Heart left ventricle (tissue), 16 donors: ENCODE measurements around the gene NXF2B. TPM values are rescaled to one million over a fixed set of nuclear protein-coding genes. Genes with fewer than 3 reads are reported as not detected.

Source experiments
- ATAC-seq, 4 donors: fragments of 200-7000 bp; cut with Tn5 transposase; one replicate each; pipeline ENCODE4 v1.9.1; 2020 to 2022; ENCODE audit warnings: moderate library complexity in 4 of 4, mild to moderate bottlenecking in 3 of 4, moderate number of reproducible peaks in 1 of 4
- DNase-seq, 5 donors: peaks; one replicate each; pipeline ENCODE4 v3.0.0-alpha.2; 2020
- H3K27ac ChIP-seq, 12 donors: fragments of 200-600 bp; sonication (generic) in 4 of 12; one replicate each; pipeline versions ENCODE4 v1.5.0 to v1.8.0; 2016 to 2022; ENCODE audit warnings: mild to moderate bottlenecking in 2 of 12
- H3K27me3 ChIP-seq, 9 donors: fragments of 200-600 bp; sonication (generic) in 2 of 9; one replicate each; pipeline versions ENCODE4 v1.5.1 to v1.8.0; 2016 to 2022; ENCODE audit warnings: mild to moderate bottlenecking in 3 of 9
- H3K36me3 ChIP-seq, 9 donors: fragments of 200-600 bp; sonication (generic) in 2 of 9; one replicate each; pipeline versions ENCODE4 v1.5.0 to v1.8.0; 2018 to 2022; ENCODE audit warnings: mild to moderate bottlenecking in 2 of 9
- H3K4me1 ChIP-seq, 12 donors: fragments of 200-600 bp; sonication (generic) in 4 of 12; one replicate each; pipeline versions ENCODE4 v1.5.0 to v1.8.0; 2016 to 2022; ENCODE audit warnings: mild to moderate bottlenecking in 3 of 12
- H3K4me3 ChIP-seq, 12 donors: fragments of 200-600 bp; sonication (generic) in 4 of 12; one replicate each; pipeline versions ENCODE4 v1.5.0 to v1.8.0; 2017 to 2022; ENCODE audit warnings: mild to moderate bottlenecking in 9 of 12, moderate library complexity in 4 of 12
- H3K9me3 ChIP-seq, 12 donors: fragments of 200-600 bp; sonication (generic) in 4 of 12; one replicate each; pipeline versions ENCODE4 v1.5.0 to v1.8.0; 2016 to 2022; ENCODE audit warnings: mild to moderate bottlenecking in 1 of 12
- POLR2A ChIP-seq, 2 donors: fragments of 450-650 bp; IDR thresholded peaks; one replicate each; pipeline ENCODE4 v1.6.1; 2017; ENCODE audit warnings: antibody characterized with exemption in 2 of 2, mild to moderate bottlenecking in 2 of 2, moderate library complexity in 2 of 2
- WGBS, 4 donors: extraction: QIAGEN DNeasy Blood & Tissue Kit in 2 of 4; methylation state at CpG; one replicate each; pipeline versions ENCODE4 v1.1.5 to v1.1.7; 2013 to 2018; 5-methylcytosine and 5-hydroxymethylcytosine counted together
- intact Hi-C, 10 donors: fragments of 100-400 bp; cut with DNase I; formaldehyde crosslinking; loops; one replicate each; pipeline versions ENCODE4 v1.11.1 to v1.14.2; 2022
- polyA plus RNA-seq, 2 donors: library from polyadenylated mRNA; stranded (reverse); fragments of 200-250 nt; gene quantifications; one replicate each; pipeline ENCODE4 v1.2.3, GENCODE V29; 2013
- total RNA-seq, 9 donors: library from RNA; depleted of rRNA in 2 of 9; stranded (reverse); fragments of >200 nt in 2 of 9; fragmentation: NEBNext Ultra II Directional in 3 of 9; extraction: Animal tissue kit (Norgen Biotek cat#: 25700) in 3 of 9; gene quantifications; one replicate each; pipeline versions ENCODE4 v1.1.0 to v1.2.4, GENCODE V29; 2016 to 2023
- TF ChIP-seq, protein P1 (sequence below), 12 donors: fragments of 200-600 bp; sonication (generic) in 4 of 12; IDR thresholded peaks; one replicate each; pipeline versions ENCODE4 v1.5.0 to v1.8.0; 2018 to 2022; ENCODE audit warnings: antibody characterized with exemption in 12 of 12, mild to moderate bottlenecking in 5 of 12
- donor health status: ischemic (EF 13 %, LVEDD 7.1; RV severe dilation, severe dysfunction).
- donor health status: healthy with polysubstance abuse.
- donor health status: DM: no; HTN: yes; CAD: no.
- donor health status: DM: no; HTN: no; CAD: no.
- donor health status: ischemic (EF 25% LVEDD 6.9; RV normal size, moderate dysfunction).
- donor health status: ischemic (EF 25% LVEDD 5.7; RV mildly dilated, moderate dysfunction).
- donor health status: healthy.
- donor health status: DM: yes; HTN: yes; CAD: no.
- donor health status: ischemic (EF 35%, LVEDD 5.7; RV mildly dilated, moderate dysfunction).
- donor health status: nonischemic (EF 11% LVEDD 7.7; RV severe dilation, severe dysfunction).
- donor health status: DM: yes; HTN: yes; CAD: no.
- donor health status: PGD.
- donor health status: ischemic (EF 29% LVEDD 5.4; RV normal size, mild dysfunction).
- donor health status: nonischemic (EF 23%, LVEDD 6.1; RV moderate dilation, normal function).

The NXF2B gene
- total and polyA plus RNA-seq, 11 donors = not detected

DNA sequence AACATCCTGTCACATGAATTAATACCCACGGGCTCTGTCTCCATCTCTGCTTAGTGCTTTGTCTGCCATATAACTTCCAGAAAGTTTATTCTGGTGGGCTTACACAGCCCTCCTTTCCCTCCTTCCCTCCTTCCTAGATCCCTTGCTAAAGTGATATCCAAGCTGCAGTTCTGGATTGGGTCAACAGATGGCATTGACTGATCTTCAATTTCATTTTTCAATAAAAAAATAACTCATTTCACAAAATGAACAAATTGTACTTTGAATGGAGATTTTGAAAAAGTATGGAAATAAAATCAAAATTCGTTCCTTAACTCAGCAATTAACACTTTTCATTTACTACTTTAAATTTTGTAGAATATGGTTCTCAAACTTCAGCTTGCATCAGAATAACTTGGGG lies 97.9 kb downstream of the NXF2B start:
- WGBS, 4 donors = 18 to 38% (median 22%) methylated on average over 2 of the region's 2 CpGs

DNA sequence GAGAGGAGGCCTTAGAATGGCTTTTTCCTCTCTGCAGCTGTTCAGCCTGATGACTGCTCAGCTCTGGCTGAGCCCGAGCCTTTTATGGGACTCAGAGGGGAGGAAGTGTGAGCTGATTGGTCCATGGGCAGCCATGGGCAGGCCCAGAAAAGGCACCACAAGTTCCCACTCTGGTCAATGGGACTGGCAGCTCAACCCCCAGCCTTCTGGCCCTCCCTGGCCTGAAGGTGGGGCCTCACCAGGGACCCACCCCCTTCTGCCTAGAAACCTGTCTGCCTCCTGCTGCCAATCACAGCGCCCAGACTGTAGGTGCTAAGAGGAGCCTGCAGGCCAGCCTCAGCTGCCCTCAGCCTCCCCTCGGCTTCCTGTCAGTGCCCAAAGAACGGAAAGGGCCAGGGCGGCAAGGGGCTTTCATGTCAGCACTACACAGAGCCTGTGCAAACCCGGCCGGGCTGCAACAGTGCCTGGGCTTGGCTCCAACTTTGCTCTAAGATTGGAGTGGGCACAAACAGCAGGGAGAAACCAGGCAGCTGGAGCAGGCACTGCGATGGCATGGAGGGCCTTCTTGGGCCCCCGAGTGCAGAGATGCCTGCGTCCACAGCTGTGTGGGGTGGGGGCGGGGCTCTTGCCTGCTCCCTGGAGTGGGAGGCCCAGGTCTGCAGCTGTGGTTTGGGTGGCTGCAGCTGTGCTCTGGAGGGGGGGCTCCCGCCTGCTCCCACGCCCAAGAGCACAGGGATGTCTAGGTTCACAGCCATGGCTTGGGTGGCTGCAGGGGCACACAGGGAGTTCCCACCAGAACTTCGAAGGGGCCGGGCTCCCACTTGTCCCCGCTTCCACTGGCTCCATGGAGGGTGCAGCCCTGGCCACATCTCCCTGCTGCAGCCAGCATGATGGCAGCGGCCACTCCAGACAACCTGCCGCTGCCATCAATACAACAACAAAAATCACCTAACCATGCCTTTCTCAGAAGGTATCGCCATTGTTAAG lies 100.2 kb downstream of the NXF2B start:
- H3K27me3 ChIP-seq = peaks cover 0 to 11% (median 0%) of the 10 kb centered on the region in 9 donors
- H3K27ac ChIP-seq = no peak overlapping the region
- H3K4me1 ChIP-seq = no peaks in the 10 kb centered on the region
- H3K36me3 ChIP-seq = no peaks in the 10 kb centered on the region
- no peaks in the 10 kb centered on the region for H3K9me3 ChIP-seq
- peak in 2 of 5 donors; percentile 20 to 21 for DNase-seq
- 64 to 79% (median 72%) methylated on average over 12 to 19 of the region's 19 CpGs for WGBS, 4 donors
- intact Hi-C loops = no loop called here
- H3K4me3 ChIP-seq = no peak overlapping the region
- TF ChIP-seq, protein P1, sequence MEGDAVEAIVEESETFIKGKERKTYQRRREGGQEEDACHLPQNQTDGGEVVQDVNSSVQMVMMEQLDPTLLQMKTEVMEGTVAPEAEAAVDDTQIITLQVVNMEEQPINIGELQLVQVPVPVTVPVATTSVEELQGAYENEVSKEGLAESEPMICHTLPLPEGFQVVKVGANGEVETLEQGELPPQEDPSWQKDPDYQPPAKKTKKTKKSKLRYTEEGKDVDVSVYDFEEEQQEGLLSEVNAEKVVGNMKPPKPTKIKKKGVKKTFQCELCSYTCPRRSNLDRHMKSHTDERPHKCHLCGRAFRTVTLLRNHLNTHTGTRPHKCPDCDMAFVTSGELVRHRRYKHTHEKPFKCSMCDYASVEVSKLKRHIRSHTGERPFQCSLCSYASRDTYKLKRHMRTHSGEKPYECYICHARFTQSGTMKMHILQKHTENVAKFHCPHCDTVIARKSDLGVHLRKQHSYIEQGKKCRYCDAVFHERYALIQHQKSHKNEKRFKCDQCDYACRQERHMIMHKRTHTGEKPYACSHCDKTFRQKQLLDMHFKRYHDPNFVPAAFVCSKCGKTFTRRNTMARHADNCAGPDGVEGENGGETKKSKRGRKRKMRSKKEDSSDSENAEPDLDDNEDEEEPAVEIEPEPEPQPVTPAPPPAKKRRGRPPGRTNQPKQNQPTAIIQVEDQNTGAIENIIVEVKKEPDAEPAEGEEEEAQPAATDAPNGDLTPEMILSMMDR (IDR thresholded peaks at IDR 0.05) = no peak
- no peak for TF ChIP-seq POLR2A (IDR thresholded peaks at IDR 0.05)
- ATAC-seq = no peak

More for the DNA sequence above, 97.9 kb downstream of the NXF2B start:
- TF ChIP-seq, protein P1 (IDR thresholded peaks at IDR 0.05) = peak in 2 of 12 donors; percentile 12 to 20
- no peak for TF ChIP-seq POLR2A (IDR thresholded peaks at IDR 0.05)
- no peak for ATAC-seq
- no peaks in the 10 kb centered on the region for H3K36me3 ChIP-seq
- no peak for DNase-seq
- no peaks in the 10 kb centered on the region for H3K9me3 ChIP-seq
- peaks cover 0 to 16% (median 0%) of the 10 kb centered on the region in 9 donors for H3K27me3 ChIP-seq
- no peaks in the 10 kb centered on the region for H3K4me1 ChIP-seq
- no peak overlapping the region for H3K4me3 ChIP-seq
- H3K27ac ChIP-seq = no peak overlapping the region
- intact Hi-C loops = no loop called here

DNA sequence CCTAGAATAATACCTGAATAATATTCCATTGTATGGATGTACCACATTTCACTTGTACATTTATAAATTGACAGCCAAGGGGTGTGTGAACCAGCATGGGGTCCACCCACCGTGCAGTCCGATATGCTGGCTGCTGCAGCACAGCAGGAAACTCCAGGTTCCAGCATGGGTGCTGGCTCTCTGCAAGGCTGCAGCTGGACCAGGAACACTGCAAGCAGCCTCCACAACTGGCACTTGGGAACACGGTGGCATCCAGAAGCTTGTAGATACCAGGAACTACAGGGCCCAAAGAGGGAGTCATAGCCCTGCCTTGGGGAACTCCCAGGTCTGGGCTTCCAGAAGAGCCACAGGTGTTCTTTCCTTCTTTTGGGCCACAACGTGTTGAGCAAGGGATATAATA lies 101.6 kb downstream of the NXF2B start:
- 54 to 84% (median 69%) methylated on average over 4 of the region's 4 CpGs for WGBS, 4 donors
- H3K4me1 ChIP-seq = no peaks in the 10 kb centered on the region
- no peak for TF ChIP-seq POLR2A (IDR thresholded peaks at IDR 0.05)
- TF ChIP-seq, protein P1 (IDR thresholded peaks at IDR 0.05) = no peak
- no peak overlapping the region for H3K27ac ChIP-seq
- H3K27me3 ChIP-seq = peaks cover 0 to 11% (median 0%) of the 10 kb centered on the region in 9 donors
- intact Hi-C loops = no loop called here
- no peaks in the 10 kb centered on the region for H3K9me3 ChIP-seq
- H3K36me3 ChIP-seq = no peaks in the 10 kb centered on the region
- DNase-seq = no peak
- no peak overlapping the region for H3K4me3 ChIP-seq
- no peak for ATAC-seq

Other genes starting within 250 kb of the NXF2B start
- gene TCP11X1, start 224.7 kb downstream of the NXF2B start, total RNA-seq = not detected
- not detected for gene TCP11X1, start 224.7 kb downstream of the NXF2B start, polyA plus RNA-seq
- not detected for gene NXF2, start 192.8 kb downstream of the NXF2B start, total RNA-seq
- not detected for gene NXF2, start 192.8 kb downstream of the NXF2B start, polyA plus RNA-seq
- gene TCP11X2, start 31.8 kb upstream of the NXF2B start, total RNA-seq = not detected
- not detected for gene TCP11X2, start 31.8 kb upstream of the NXF2B start, polyA plus RNA-seq
- gene TMSB15A, start 76.7 kb upstream of the NXF2B start, total RNA-seq = 1 to 10 TPM in 1 of 9 donors, under 1 TPM in 2, not detected in 6; 0.66 to 1.3 (median 0.79) TPM
- under 1 TPM; 0.12 to 0.34 TPM for gene TMSB15A, start 76.7 kb upstream of the NXF2B start, polyA plus RNA-seq
- 1 to 10 TPM; 3.0 to 7.6 (median 5.5) TPM for gene ARMCX5, start 159.5 kb upstream of the NXF2B start, total RNA-seq
- gene ARMCX5, start 159.5 kb upstream of the NXF2B start, polyA plus RNA-seq = 10 to 100 TPM in 1 of 2 donors, 1 to 10 TPM in 1; 1.7 to 10.5 TPM
- 1 to 10 TPM; 2.2 to 9.7 (median 7.3) TPM for gene GPRASP1, start 211.5 kb upstream of the NXF2B start, total RNA-seq
- 1 to 10 TPM; 1.4 to 4.0 TPM for gene GPRASP1, start 211.5 kb upstream of the NXF2B start, polyA plus RNA-seq